WTC11 (cell line): ENCODE measurements around the gene DARS1. TPM values are rescaled to one million over a fixed set of nuclear protein-coding genes. Genes with fewer than 3 reads are reported as not detected.
A peak's percentile ranks its signal among the peaks of the same experiment; 100 is the strongest.

Source experiments
- ATAC-seq: fragments of 200-7000 bp; cut with Tn5 transposase; 2 replicates; pipeline ENCODE4 v1.10.0; 2021; ENCODE audit warnings: mild to moderate bottlenecking, moderate library complexity
- CTCF ChIA-PET: fragments of 300-600 bp; sonication (Branson Sonifier 250); formaldehyde crosslinking; loops from one replicate; lab custom pipeline; 2021; ENCODE audit warnings: antibody characterized with exemption; lab: Charles Lee
- POLR2A ChIA-PET: fragments of 350-600 bp; sonication (Branson Sonifier 250); formaldehyde crosslinking; loops from one replicate; lab custom pipeline; 2021; ENCODE audit warnings: antibody characterized with exemption; lab: Charles Lee
- DNase-seq: peaks from one replicate; pipeline ENCODE4 v3.0.0; 2021; ENCODE audit warnings: low spot score
- H3K27ac Mint-ChIP-seq: 2 replicates; pipeline ENCODE4 v1.8.0; 2021; ENCODE audit warnings: mixed read lengths
- H3K27me3 Mint-ChIP-seq: 2 replicates; pipeline ENCODE4 v1.8.0; 2021; ENCODE audit warnings: low read depth, mild to moderate bottlenecking, moderate library complexity, mixed read lengths
- H3K36me3 Mint-ChIP-seq: 2 replicates; pipeline ENCODE4 v1.8.0; 2021; ENCODE audit warnings: mixed read lengths
- H3K4me1 Mint-ChIP-seq: 2 replicates; pipeline ENCODE4 v1.8.0; 2022; ENCODE audit warnings: mixed read lengths
- H3K4me3 Mint-ChIP-seq: 2 replicates; pipeline ENCODE4 v1.8.0; 2021; ENCODE audit warnings: mild to moderate bottlenecking, moderate library complexity, mixed read lengths
- H3K9me3 Mint-ChIP-seq: 2 replicates; pipeline ENCODE4 v1.8.0; 2021; ENCODE audit warnings: mixed read lengths
- AFF4 ChIP-seq: sonication (generic); formaldehyde crosslinking; IDR thresholded peaks from 2 replicates; pipeline ENCODE4 v1.8.1; 2023; ENCODE audit warnings: mild to moderate bottlenecking, missing genetic modification reagents, borderline replicate concordance
- ATF1 ChIP-seq: sonication (generic); formaldehyde crosslinking; IDR thresholded peaks from 2 replicates; pipeline ENCODE4 v1.8.1; 2023; ENCODE audit warnings: mild to moderate bottlenecking, moderate library complexity, missing genetic modification reagents
- ATF6 ChIP-seq: sonication (generic); formaldehyde crosslinking; IDR thresholded peaks from 2 replicates; pipeline ENCODE4 v1.8.1; 2023; ENCODE audit warnings: mild to moderate bottlenecking, missing genetic modification reagents
- CREB1 ChIP-seq: sonication (generic); formaldehyde crosslinking; IDR thresholded peaks from 2 replicates; pipeline ENCODE4 v1.8.0; 2023; ENCODE audit warnings: mild to moderate bottlenecking, missing genetic modification reagents
- FOXP1 ChIP-seq: sonication (generic); formaldehyde crosslinking; IDR thresholded peaks from 2 replicates; pipeline ENCODE4 v1.8.0; 2022; ENCODE audit warnings: missing genetic modification reagents, mild to moderate bottlenecking, moderate library complexity, borderline replicate concordance
- GABPB1 ChIP-seq: sonication (generic); formaldehyde crosslinking; IDR thresholded peaks from 2 replicates; pipeline ENCODE4 v1.8.1; 2023; ENCODE audit warnings: mild to moderate bottlenecking, missing genetic modification reagents
- HMGXB4 ChIP-seq: sonication (generic); formaldehyde crosslinking; IDR thresholded peaks from 2 replicates; pipeline ENCODE4 v1.8.1; 2023; ENCODE audit warnings: mild to moderate bottlenecking, moderate library complexity, missing genetic modification reagents
- KAT7 ChIP-seq: sonication (generic); formaldehyde crosslinking; IDR thresholded peaks from 2 replicates; pipeline ENCODE4 v1.8.1; 2023; ENCODE audit warnings: missing genetic modification reagents, mild to moderate bottlenecking, borderline replicate concordance
- NFYB ChIP-seq: sonication (generic); formaldehyde crosslinking; conservative IDR thresholded peaks from 2 replicates; pipeline ENCODE4 v1.8.0; 2022; ENCODE audit warnings: low read depth, missing genetic modification reagents
- RORB ChIP-seq: fragments of 250-450 bp; sonication (Bioruptor Pico); IDR thresholded peaks from 2 replicates; pipeline ENCODE4 v1.9.0; 2021; ENCODE audit warnings: mild to moderate bottlenecking
- TCF7 ChIP-seq: sonication (generic); formaldehyde crosslinking; IDR thresholded peaks from 2 replicates; pipeline ENCODE4 v1.8.0; 2022; ENCODE audit warnings: mild to moderate bottlenecking, low read depth, missing genetic modification reagents, moderate library complexity
- USF1 ChIP-seq: sonication (generic); formaldehyde crosslinking; IDR thresholded peaks from 2 replicates; pipeline ENCODE4 v1.8.0; 2022; ENCODE audit warnings: mild to moderate bottlenecking, missing genetic modification reagents
- ZBTB43 ChIP-seq: sonication (generic); formaldehyde crosslinking; IDR thresholded peaks from 2 replicates; pipeline ENCODE4 v1.8.1; 2023; ENCODE audit warnings: mild to moderate bottlenecking, missing genetic modification reagents
- ZMAT4 ChIP-seq: fragments of 250-450 bp; sonication (Bioruptor Pico); IDR thresholded peaks from 2 replicates; pipeline ENCODE4 v1.9.0; 2021; ENCODE audit warnings: mild to moderate bottlenecking
- ZNF423 ChIP-seq: fragments of 250-450 bp; sonication (Bioruptor Pico); IDR thresholded peaks from 2 replicates; pipeline ENCODE4 v2.1.2; 2022; ENCODE audit warnings: mild to moderate bottlenecking, moderate library complexity
- total RNA-seq: library from RNA; stranded (reverse); gene quantifications from 3 replicates; pipeline ENCODE4 v1.2.3, GENCODE V29; 2021
- TF ChIP-seq, protein P1 (sequence below): fragments of 200-600 bp; IDR thresholded peaks from 2 replicates; pipeline ENCODE4 v1.8.0; 2022; ENCODE audit warnings: antibody characterized with exemption
- TF ChIP-seq, protein P2 (sequence below): sonication (generic); formaldehyde crosslinking; IDR thresholded peaks from 2 replicates; pipeline ENCODE4 v1.8.1; 2022; ENCODE audit warnings: mild to moderate bottlenecking, moderate library complexity, missing genetic modification reagents
- TF ChIP-seq, protein P3 (sequence below): sonication (generic); formaldehyde crosslinking; IDR thresholded peaks from 2 replicates; pipeline ENCODE4 v1.8.1; 2022; ENCODE audit warnings: mild to moderate bottlenecking, missing genetic modification reagents, moderate library complexity, borderline replicate concordance
- TF ChIP-seq, protein P4 (sequence below): sonication (generic); formaldehyde crosslinking; IDR thresholded peaks from 2 replicates; pipeline ENCODE4 v1.8.0; 2022; ENCODE audit warnings: missing genetic modification reagents

Gene DARS1
- total RNA-seq, 1 experiment from 2014 or later, result 80.9 TPM

- H3K27ac Mint-ChIP-seq, result peak overlapping the region; percentile 59; the same call in 1 of the 2 replicates
- H3K27me3 Mint-ChIP-seq, result no peaks in the 10 kb centered on the region
- no peak for DNase-seq
- peaks cover 50% of the 10 kb centered on the region for H3K4me1 Mint-ChIP-seq
- peaks cover 2% of the 10 kb centered on the region; the same call in 1 of the 2 replicates for H3K36me3 Mint-ChIP-seq
- no peak overlapping the region for H3K4me3 Mint-ChIP-seq
- CTCF ChIA-PET, result no interaction called here
- TF ChIP-seq TCF7, result no peak
- no peak for TF ChIP-seq AFF4
- TF ChIP-seq, protein P1, sequence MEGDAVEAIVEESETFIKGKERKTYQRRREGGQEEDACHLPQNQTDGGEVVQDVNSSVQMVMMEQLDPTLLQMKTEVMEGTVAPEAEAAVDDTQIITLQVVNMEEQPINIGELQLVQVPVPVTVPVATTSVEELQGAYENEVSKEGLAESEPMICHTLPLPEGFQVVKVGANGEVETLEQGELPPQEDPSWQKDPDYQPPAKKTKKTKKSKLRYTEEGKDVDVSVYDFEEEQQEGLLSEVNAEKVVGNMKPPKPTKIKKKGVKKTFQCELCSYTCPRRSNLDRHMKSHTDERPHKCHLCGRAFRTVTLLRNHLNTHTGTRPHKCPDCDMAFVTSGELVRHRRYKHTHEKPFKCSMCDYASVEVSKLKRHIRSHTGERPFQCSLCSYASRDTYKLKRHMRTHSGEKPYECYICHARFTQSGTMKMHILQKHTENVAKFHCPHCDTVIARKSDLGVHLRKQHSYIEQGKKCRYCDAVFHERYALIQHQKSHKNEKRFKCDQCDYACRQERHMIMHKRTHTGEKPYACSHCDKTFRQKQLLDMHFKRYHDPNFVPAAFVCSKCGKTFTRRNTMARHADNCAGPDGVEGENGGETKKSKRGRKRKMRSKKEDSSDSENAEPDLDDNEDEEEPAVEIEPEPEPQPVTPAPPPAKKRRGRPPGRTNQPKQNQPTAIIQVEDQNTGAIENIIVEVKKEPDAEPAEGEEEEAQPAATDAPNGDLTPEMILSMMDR, result no peak
- no peak for TF ChIP-seq ZBTB43
- no peak for TF ChIP-seq ZNF423 (CRISPR knock-in tag)
- no peak for TF ChIP-seq RORB (CRISPR knock-in tag)
- no peak for TF ChIP-seq ATF6 (CRISPR knock-in tag)
- TF ChIP-seq, protein P2, sequence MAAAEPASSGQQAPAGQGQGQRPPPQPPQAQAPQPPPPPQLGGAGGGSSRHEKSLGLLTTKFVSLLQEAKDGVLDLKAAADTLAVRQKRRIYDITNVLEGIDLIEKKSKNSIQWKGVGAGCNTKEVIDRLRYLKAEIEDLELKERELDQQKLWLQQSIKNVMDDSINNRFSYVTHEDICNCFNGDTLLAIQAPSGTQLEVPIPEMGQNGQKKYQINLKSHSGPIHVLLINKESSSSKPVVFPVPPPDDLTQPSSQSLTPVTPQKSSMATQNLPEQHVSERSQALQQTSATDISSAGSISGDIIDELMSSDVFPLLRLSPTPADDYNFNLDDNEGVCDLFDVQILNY (CRISPR knock-in tag), result no peak
- no peak for TF ChIP-seq USF1 (CRISPR knock-in tag)
- no peak for TF ChIP-seq ATF1
- no peak for TF ChIP-seq FOXP1 (CRISPR knock-in tag)
- TF ChIP-seq ZMAT4 (CRISPR knock-in tag), result no peak
- TF ChIP-seq, protein P3, sequence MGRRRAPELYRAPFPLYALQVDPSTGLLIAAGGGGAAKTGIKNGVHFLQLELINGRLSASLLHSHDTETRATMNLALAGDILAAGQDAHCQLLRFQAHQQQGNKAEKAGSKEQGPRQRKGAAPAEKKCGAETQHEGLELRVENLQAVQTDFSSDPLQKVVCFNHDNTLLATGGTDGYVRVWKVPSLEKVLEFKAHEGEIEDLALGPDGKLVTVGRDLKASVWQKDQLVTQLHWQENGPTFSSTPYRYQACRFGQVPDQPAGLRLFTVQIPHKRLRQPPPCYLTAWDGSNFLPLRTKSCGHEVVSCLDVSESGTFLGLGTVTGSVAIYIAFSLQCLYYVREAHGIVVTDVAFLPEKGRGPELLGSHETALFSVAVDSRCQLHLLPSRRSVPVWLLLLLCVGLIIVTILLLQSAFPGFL (CRISPR knock-in tag), result no peak
- TF ChIP-seq CREB1 (CRISPR knock-in tag), result no peak
- no peak for TF ChIP-seq NFYB (CRISPR knock-in tag)
- TF ChIP-seq HMGXB4, result no peak
- no peak for TF ChIP-seq GABPB1 (CRISPR knock-in tag)
- no peak for TF ChIP-seq KAT7 (CRISPR knock-in tag)
- TF ChIP-seq, protein P4, sequence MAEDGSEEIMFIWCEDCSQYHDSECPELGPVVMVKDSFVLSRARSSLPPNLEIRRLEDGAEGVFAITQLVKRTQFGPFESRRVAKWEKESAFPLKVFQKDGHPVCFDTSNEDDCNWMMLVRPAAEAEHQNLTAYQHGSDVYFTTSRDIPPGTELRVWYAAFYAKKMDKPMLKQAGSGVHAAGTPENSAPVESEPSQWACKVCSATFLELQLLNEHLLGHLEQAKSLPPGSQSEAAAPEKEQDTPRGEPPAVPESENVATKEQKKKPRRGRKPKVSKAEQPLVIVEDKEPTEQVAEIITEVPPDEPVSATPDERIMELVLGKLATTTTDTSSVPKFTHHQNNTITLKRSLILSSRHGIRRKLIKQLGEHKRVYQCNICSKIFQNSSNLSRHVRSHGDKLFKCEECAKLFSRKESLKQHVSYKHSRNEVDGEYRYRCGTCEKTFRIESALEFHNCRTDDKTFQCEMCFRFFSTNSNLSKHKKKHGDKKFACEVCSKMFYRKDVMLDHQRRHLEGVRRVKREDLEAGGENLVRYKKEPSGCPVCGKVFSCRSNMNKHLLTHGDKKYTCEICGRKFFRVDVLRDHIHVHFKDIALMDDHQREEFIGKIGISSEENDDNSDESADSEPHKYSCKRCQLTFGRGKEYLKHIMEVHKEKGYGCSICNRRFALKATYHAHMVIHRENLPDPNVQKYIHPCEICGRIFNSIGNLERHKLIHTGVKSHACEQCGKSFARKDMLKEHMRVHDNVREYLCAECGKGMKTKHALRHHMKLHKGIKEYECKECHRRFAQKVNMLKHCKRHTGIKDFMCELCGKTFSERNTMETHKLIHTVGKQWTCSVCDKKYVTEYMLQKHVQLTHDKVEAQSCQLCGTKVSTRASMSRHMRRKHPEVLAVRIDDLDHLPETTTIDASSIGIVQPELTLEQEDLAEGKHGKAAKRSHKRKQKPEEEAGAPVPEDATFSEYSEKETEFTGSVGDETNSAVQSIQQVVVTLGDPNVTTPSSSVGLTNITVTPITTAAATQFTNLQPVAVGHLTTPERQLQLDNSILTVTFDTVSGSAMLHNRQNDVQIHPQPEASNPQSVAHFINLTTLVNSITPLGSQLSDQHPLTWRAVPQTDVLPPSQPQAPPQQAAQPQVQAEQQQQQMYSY (CRISPR knock-in tag), result no peak
- TF ChIP-seq, all 79 proteins: peak for 0
- H3K9me3 Mint-ChIP-seq, result no peaks in the 10 kb centered on the region
- POLR2A ChIA-PET, result no interaction called here
- no peak for ATAC-seq
These were observed 21.6 kb downstream of the DARS1 start for GRCh38 chr2:135963841-135964240.
